RWPE1 (cell line): ENCODE measurements around the gene IGFBP3.
A peak's percentile ranks its signal among the peaks of the same experiment; 100 is the strongest.

Experiments used
- CTCF ChIA-PET: fragments of 350-600 bp; sonication (Branson Sonifier 250); formaldehyde crosslinking; extraction: SDS; loops from one replicate; lab custom pipeline; 2021; lab: Yijun Ruan, JAX
- POLR2A ChIA-PET: fragments of 400-600 bp; formaldehyde crosslinking; extraction: SDS; loops from one replicate; lab custom pipeline; 2020; ENCODE audit warnings: antibody characterized with exemption; ENCODE audit not compliant: low non-redundant PET; lab: Yijun Ruan, JAX
- DNase-seq: peaks from one replicate; pipeline ENCODE4 v3.0.0; 2012; ENCODE audit warnings: low spot score
- H3K27ac ChIP-seq: fragments of 450-650 bp; 2 replicates; pipeline ENCODE4 v1.5.1; 2017
- CTCF ChIP-seq: fragments of 450-650 bp; conservative IDR thresholded peaks from 2 replicates; pipeline ENCODE4 v1.5.1; 2017; ENCODE audit warnings: low read depth, mild to moderate bottlenecking

Gene IGFBP3

DNA sequence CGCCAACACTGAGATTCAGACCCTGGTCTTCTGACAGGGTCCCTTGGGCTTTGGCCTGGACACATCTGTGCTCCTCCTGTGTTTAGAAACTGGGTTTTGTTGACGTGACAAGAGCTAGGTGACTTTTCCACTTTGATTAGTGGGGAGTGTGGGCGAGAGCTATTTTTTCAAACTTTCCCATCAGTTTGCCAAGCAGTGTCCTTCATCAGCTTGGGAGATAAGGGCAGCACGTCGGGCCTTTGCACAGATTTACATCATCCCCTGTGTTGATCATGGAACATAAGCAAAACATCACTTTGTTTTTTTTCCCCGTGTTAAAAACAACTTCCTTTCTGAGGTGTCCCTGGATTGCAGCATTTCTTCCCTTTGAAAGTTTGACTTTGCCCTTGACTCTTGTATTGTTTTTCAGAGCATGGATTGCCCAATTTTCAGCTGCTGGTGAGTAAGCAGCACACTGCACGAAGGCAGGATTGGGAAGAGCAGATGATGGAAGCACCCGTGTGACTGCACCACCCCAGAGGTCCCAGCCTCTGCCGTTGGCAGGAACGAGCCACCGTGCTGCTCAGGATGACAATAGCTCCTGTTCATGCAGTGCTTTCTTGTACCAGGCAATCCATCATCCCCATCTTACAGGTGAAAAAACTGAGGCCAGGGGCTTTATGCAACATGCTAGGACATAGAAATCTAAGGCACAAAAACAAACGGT is 39.2 kb downstream of the IGFBP3 start:
- CTCF ChIA-PET: interaction anchor here (0.6 kb wide), 1 partner anchor 973 kb away, joined by 8 read pairs; no protein-coding TSS in a partner anchor
- TF ChIP-seq CTCF: no peak
- POLR2A ChIA-PET: no interaction called here
- DNase-seq: no peak
- no peak overlapping the region for H3K27ac ChIP-seq

GRCh38 chr7:45881280-45881758 is 39.8 kb downstream of the IGFBP3 start:
- DNase-seq: no peak
- no peak for TF ChIP-seq CTCF
- no peak overlapping the region for H3K27ac ChIP-seq
- POLR2A ChIA-PET: no interaction called here
- CTCF ChIA-PET: no interaction called here

GRCh38 chr7:45880433-45880860 is 40.6 kb downstream of the IGFBP3 start:
- no peak overlapping the region for H3K27ac ChIP-seq
- CTCF ChIA-PET: no interaction called here
- TF ChIP-seq CTCF: no peak
- POLR2A ChIA-PET: no interaction called here
- DNase-seq: no peak

GRCh38 chr7:45878457-45879144 is 42.5 kb downstream of the IGFBP3 start:
- TF ChIP-seq CTCF: no peak
- no peak for DNase-seq
- ChIA-PET CTCF (no interaction called here), POLR2A (no interaction called here)
- no peak overlapping the region for H3K27ac ChIP-seq

GRCh38 chr7:45876519-45876918 is 44.6 kb downstream of the IGFBP3 start:
- no peak overlapping the region for H3K27ac ChIP-seq
- ChIA-PET CTCF (no interaction called here), POLR2A (no interaction called here)
- TF ChIP-seq CTCF: no peak
- no peak for DNase-seq

DNA sequence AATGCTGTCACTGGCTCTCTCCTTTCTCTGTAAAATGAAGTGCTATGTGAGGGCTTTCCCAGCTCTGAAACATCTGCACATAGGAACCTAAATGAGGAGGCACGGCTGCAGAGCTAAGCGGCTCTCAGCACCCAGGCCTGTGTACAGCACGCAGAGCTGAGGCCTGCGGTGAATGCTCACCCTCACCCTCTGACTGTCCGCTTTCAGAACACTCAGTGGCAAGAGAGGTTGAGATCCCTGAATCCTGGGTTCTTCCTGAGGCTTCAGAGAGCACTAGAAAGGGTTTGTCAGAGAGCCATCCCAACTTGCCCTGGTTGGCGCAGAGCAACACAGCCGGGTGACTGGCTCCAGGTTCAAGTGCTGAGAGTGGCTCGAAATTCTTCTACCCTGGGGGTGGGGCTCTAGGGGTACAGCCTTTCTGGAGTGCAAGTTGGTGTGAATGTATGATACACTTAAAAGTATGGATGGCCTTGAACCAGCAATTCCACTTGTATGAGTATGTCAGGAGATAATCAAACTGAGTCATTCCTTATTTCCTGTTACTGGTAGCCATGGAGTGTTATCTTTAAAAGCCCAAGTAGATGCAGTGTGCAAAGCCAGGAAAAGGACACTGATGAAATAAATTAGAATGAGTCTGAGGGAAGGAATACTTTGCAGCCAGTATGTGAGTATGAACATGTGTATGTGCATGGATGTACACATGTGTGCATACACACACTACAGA is 46.5 kb downstream of the IGFBP3 start:
- POLR2A ChIA-PET: no interaction called here
- peak; percentile 34 for DNase-seq
- CTCF ChIA-PET: interaction anchor here (0.6 kb wide), 2 partner anchors 34 to 259 kb away, joined by 3 to 5 read pairs; no protein-coding TSS in a partner anchor
- no peak overlapping the region for H3K27ac ChIP-seq
- TF ChIP-seq CTCF: no peak
